NCI-H82 treated with DMSO at 0.1 percent for 48 hours (cell line): Measurements from ENCODE around the gene KRT3.

Source experiments
- DNase-seq: peaks from one replicate; lab custom pipeline; 2025; ENCODE audit not compliant: unreplicated experiment; lab: John Stamatoyannopoulos, UW

Gene KRT3

GRCh38 chr12:52827499-52828090 is 31.7 kb upstream of the KRT3 start:
- no peak for DNase-seq

DNA sequence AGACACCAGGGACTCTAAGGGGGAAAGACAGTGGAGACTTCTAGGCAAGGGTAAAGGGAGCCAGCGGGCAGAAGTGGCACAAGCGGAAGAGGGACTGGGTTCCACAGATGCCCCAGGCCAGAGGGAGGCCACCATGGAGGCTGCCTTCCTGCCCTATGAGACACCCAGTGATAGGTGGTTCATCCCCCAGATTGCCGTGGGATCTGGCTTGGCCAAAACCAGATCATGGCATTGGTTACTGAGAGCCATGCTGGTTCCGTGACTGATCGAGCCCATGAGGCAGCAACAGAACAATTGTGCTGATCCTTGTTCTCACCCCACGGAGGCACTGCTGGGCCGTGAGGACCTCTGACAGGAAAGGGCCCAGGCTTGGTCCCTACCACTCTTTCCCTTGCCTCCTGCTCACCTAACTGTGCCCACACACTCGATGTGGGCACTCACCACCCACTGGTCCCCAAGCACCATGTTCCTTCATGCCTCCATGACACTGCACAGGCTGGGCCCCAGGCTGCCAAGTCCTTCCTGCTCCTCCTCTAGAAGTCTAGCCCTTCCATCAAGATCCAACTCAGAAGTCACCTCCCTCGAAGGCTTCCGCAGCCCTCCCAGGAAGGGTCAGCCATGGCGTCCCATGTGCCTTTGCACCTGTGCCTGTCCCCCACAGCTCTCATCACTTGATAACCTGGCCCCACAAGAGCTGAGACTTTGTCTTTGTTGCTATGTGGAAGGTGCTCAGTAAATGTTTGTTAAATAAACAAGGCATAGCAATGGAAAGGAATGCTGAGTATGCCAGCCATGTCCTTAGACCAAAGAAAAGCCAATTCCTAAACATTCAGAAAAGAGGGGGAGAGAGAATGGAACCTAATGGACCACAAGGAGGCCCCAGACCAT is 30.9 kb upstream of the KRT3 start:
- DNase-seq, result no peak

GRCh38 chr12:52825961-52826360 is 30.0 kb upstream of the KRT3 start:
- no peak for DNase-seq

- DNase-seq, result no peak
Measured at GRCh38 chr12:52824741-52825410, 29.0 kb upstream of the KRT3 start.

- no peak for DNase-seq
Measured at GRCh38 chr12:52823761-52824450, 28.0 kb upstream of the KRT3 start.

DNA sequence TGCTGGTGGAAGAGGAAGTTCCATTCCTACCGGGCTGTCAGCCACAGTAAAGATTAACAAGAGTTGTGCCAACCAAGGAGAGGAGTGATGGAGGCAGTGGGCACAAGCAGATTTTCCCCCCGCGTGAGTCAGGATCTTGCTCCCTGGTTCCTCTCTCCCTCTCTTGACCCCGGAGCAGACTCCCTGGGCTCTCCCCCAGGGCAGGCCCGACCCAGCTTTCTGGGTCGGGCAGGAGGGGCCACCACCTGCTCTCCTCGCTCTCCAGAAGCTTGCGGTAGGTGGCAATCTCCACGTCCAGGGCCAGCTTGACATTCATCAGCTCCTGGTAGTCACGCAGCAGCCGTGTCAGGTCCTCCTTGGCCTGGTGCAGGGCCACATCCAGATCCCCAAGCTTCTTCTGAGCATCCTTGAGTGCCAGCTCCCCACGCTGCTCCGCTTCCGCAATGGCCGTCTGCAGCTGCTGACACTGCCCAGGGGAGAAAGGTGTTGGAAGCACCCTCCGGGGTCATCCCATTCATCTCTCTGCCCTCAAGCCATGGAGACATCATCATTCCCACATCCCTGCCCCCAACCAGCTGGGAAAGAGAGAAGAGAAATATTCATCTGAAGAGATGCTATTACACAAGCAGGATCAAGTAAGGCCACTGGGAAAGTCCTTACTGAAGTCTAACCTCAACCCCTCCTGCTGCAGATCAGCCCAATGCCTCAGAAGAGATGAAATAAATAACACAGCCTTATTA is 27.0 kb upstream of the KRT3 start:
- no peak for DNase-seq

- DNase-seq, result no peak
Measured at GRCh38 chr12:52821826-52822660, 26.1 kb upstream of the KRT3 start.

DNA sequence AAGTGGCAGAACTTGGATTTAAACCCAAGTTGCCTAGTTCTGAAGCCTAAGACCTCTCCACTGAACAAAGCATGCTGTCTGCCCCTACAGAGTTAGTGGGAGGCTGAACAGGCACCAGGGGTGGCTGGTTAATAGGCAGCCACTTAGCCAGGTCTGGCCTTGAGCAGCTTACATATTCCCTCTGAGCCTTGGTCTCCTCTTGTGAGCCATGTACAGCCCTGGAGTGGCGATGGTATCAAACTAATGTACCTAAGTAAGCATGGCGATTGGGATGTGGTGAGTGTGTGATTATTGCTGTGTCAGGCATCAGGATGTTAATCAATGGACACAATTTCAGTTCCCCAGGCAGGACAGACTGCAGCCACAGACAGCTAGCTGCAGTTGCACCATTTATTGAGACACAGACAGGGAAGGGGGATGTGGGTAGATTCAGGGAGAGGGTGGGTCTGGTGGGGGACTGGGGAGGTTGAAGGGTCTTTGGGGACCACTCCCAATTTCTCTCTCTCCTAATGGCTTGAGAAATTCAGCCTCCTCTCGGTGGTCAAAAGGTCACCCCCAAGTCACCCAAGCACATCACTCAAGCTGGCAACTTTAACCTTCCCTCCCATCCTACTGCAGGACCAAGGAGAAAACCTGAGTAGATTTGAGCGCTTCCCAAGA is 25.3 kb upstream of the KRT3 start:
- DNase-seq, result no peak

GRCh38 chr12:52820521-52820920 is 24.6 kb upstream of the KRT3 start:
- no peak for DNase-seq

DNA sequence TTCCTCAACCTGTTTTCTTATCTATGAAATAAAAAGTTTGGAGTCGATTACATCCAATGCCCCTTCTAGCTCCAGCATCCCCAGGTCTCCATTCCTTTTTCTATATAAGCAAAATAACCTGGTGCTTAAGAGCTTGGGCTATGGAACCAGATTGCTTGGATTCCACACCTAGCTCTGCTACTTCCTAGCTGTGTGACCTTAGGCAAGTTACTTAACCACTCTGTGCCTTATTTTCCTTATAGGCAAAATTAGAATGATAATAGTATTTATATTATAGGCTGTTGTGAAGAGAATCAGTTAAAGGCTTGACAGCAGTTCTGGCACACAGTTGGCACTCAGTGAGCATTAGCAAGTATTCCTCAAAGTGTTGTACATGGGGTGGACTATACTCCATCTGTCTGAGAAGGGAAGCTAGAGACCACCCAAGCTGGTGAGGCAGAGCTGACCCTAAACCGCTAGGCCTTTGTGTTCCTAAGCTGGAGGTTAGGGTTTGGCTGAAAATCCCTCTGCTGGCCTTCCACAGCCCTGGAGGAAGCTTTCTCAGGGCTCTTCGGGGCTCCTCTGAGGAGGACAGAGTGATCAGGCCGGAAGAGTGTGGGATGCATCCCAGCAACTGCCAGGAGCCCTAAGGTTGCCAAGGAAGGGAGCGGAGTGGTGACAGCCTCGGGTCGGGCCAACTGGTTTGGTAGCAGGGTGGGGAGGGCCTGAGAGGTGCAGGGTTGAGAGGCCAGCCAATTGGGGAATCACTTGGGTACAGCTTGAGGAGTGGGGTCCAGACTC is 24.0 kb upstream of the KRT3 start:
- DNase-seq, result no peak

- no peak for DNase-seq
Measured at GRCh38 chr12:52818887-52819420, 23.0 kb upstream of the KRT3 start.

GRCh38 chr12:52818388-52818787 is 22.5 kb upstream of the KRT3 start:
- DNase-seq, result peak; percentile 55

DNA sequence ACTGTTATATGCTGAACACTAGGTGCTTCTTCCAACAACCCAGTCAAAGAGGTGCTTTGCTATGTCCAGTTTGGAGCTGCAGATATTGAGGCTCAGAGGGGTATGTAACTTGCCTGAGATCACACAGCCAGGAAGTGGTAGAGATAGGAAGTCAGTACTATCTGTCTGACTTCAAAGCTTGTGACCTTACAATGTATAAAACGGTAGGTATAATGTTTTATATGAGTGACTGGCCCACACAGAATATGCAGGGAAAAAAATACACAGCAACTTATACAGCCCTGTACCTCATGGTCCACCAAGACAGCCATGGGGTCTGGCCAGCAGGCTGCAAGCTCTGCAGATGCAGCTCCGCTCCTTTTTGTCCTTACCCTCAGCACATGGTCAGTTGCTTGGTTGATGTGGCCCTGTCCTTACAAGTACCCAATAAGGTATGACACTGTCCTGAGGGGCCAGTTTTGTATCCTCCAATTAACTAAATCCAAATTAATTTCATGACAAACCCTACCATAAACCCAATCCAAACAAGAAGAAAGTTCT is 21.9 kb upstream of the KRT3 start:
- no peak for DNase-seq

GRCh38 chr12:52817003-52817698 is 21.2 kb upstream of the KRT3 start:
- DNase-seq, result no peak

DNA sequence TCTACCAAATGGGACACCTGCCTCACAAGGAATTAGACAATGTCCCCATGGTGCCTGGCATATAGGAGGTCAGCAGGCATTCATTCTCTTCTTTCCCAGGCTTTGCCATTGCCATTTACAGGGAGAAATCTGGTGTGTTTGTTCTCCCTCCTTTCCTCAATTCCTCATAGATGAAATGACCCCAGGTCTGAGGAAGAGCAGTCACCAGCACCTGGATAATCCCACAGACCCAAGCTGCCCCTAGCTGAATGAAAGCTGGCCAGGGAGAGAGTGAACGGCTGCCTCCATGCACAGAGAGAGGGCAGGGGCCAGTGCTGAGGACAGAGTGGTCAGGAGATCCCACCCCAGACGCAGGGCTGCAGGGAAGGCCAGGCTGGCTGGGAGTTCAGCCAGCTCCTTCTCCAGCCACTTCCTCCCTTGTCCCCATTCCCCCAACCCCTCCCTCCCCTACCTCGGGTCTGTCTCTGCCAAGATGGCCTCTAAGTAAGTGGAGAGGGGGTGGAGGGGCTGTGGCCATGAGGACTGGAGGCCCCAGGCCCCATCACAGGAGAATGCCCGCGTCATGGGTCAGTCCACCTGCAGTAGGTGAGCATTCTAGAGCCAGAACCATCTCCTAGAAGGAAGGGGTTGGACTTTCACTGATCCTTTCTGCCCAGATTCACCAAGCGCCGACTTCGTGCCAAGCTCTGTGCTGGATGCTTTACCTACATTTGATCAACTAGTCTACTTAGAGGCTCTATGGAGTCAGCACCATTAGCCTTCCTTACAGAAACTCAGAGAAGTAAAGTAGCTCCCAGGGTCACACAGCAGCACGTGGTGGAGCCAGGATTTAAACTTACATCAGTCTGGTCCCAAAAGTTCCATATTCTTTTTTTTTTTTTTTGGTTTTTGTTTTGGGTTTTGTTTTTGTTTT is 20.0 kb upstream of the KRT3 start:
- DNase-seq, result no peak

GRCh38 chr12:52815161-52815560 is 19.2 kb upstream of the KRT3 start:
- DNase-seq, result no peak
